DND-41 (cell line): ENCODE measurements around the gene PLPPR1.

Source experiments
- ATAC-seq: fragments of 200-7000 bp; cut with Tn5 transposase; 3 replicates; pipeline ENCODE4 v1.9.1; 2021; ENCODE audit warnings: low read depth; ENCODE audit not compliant: insufficient read depth
- DNase-seq: peaks from one replicate; pipeline ENCODE4 v3.0.0-alpha.2; 2020
- H2AFZ ChIP-seq: 2 replicates; pipeline ENCODE4 v1.6.0; 2012; ENCODE audit warnings: low read depth, low read length
- H3K27ac ChIP-seq: 2 replicates; pipeline ENCODE4 v1.5.1; 2012; ENCODE audit warnings: low read length, inconsistent platforms
- H3K27me3 ChIP-seq: fragments of 200-600 bp; sonication (generic); 2 replicates; pipeline ENCODE4 v1.6.0; 2012; ENCODE audit warnings: low read length, mild to moderate bottlenecking, inconsistent platforms; ENCODE audit not compliant: insufficient read depth, poor library complexity
- H3K36me3 ChIP-seq: 2 replicates; pipeline ENCODE4 v1.5.1; 2012; ENCODE audit warnings: low read length, inconsistent platforms; ENCODE audit not compliant: insufficient read depth
- H3K4me1 ChIP-seq: 2 replicates; pipeline ENCODE4 v1.5.1; 2012; ENCODE audit warnings: mild to moderate bottlenecking, low read length; ENCODE audit not compliant: insufficient read depth
- H3K4me2 ChIP-seq: 2 replicates; pipeline ENCODE4 v1.6.0; 2012; ENCODE audit warnings: mild to moderate bottlenecking, moderate library complexity, low read length, inconsistent platforms; ENCODE audit not compliant: insufficient read depth
- H3K4me3 ChIP-seq, 2 experiments: fragments of 200-600 bp in 1 of 2; shearing (Covaris generic) in 1 of 2; 2 replicates each; pipeline ENCODE4 v1.5.1; 2012 to 2016; ENCODE audit warnings: inconsistent platforms in 2 of 2, low read length in 2 of 2, mild to moderate bottlenecking in 2 of 2, low read depth in 1 of 2, moderate library complexity in 1 of 2
- H3K79me2 ChIP-seq: 2 replicates; pipeline ENCODE4 v1.6.0; 2012; ENCODE audit warnings: low read length, inconsistent platforms; ENCODE audit not compliant: insufficient read depth
- H3K9ac ChIP-seq: 2 replicates; pipeline ENCODE4 v1.6.0; 2012; ENCODE audit warnings: low read depth, mild to moderate bottlenecking, inconsistent platforms, low read length, moderate library complexity
- H3K9me3 ChIP-seq: 2 replicates; pipeline ENCODE4 v1.5.1; 2012; ENCODE audit warnings: low read length, moderate library complexity, mild to moderate bottlenecking, inconsistent platforms; ENCODE audit not compliant: insufficient read depth, severe bottlenecking
- H4K20me1 ChIP-seq: 2 replicates; pipeline ENCODE4 v1.6.0; 2012; ENCODE audit warnings: low read length; ENCODE audit not compliant: insufficient read depth
- CTCF ChIP-seq: IDR thresholded peaks from 2 replicates; pipeline ENCODE4 v1.5.1; 2012; ENCODE audit warnings: borderline replicate concordance, low read length, moderate library complexity, mild to moderate bottlenecking; ENCODE audit not compliant: poor library complexity, severe bottlenecking; ENCODE audit errors: extremely low read depth
- EZH2 ChIP-seq: IDR thresholded peaks from 3 replicates; pipeline ENCODE4 v1.6.1; 2012; ENCODE audit warnings: borderline replicate concordance, low read depth, mild to moderate bottlenecking, moderate library complexity, low read length, inconsistent platforms; ENCODE audit not compliant: severe bottlenecking

The PLPPR1 gene

GRCh38 chr9:101209670-101210069 is 181.1 kb downstream of the PLPPR1 start:
- ATAC-seq, result no peak
- H3K79me2 ChIP-seq, result no peaks in the 10 kb centered on the region

GRCh38 chr9:101212661-101213060 is 184.1 kb downstream of the PLPPR1 start:
- Histone ChIP-seq H4K20me1 (no peaks in the 10 kb centered on the region), H2AFZ (no peak overlapping the region), H3K36me3 (no peaks in the 10 kb centered on the region), H3K27me3 (no peaks in the 10 kb centered on the region), H3K27ac (no peak overlapping the region), H3K4me2 (no peak overlapping the region), H3K4me3 (no peak overlapping the region), H3K79me2 (no peaks in the 10 kb centered on the region), H3K9me3 (no peaks in the 10 kb centered on the region), H3K4me1 (no peaks in the 10 kb centered on the region), H3K9ac (no peak overlapping the region)
- TF ChIP-seq EZH2, result no peak
- no peak for TF ChIP-seq CTCF
- ATAC-seq (no peak), DNase-seq (no peak)

More at GRCh38 chr9:101209670-101210069, 181.1 kb downstream of the PLPPR1 start:
- H3K36me3 ChIP-seq, result no peaks in the 10 kb centered on the region
- H3K9ac ChIP-seq, result no peak overlapping the region
- no peaks in the 10 kb centered on the region for H3K4me1 ChIP-seq
- H3K27ac ChIP-seq, result no peak overlapping the region
- H3K4me2 ChIP-seq, result no peak overlapping the region
- H3K9me3 ChIP-seq, result no peaks in the 10 kb centered on the region
- H3K27me3 ChIP-seq, result no peaks in the 10 kb centered on the region
- no peak for TF ChIP-seq EZH2
- TF ChIP-seq CTCF, result no peak
- DNase-seq, result no peak
- H2AFZ ChIP-seq, result no peak overlapping the region
- no peak overlapping the region for H3K4me3 ChIP-seq
- no peaks in the 10 kb centered on the region for H4K20me1 ChIP-seq

GRCh38 chr9:101219030-101219429 is 190.5 kb downstream of the PLPPR1 start:
- no peaks in the 10 kb centered on the region for H3K79me2 ChIP-seq
- H4K20me1 ChIP-seq, result no peaks in the 10 kb centered on the region
- no peaks in the 10 kb centered on the region for H3K27me3 ChIP-seq
- TF ChIP-seq CTCF (no peak), EZH2 (no peak)
- DNase-seq (no peak), ATAC-seq (no peak)
- no peak overlapping the region for H3K27ac ChIP-seq
- no peaks in the 10 kb centered on the region for H3K36me3 ChIP-seq
- H2AFZ ChIP-seq, result no peak overlapping the region
- no peak overlapping the region for H3K4me2 ChIP-seq
- H3K9ac ChIP-seq, result no peak overlapping the region
- no peaks in the 10 kb centered on the region for H3K9me3 ChIP-seq
- no peaks in the 10 kb centered on the region for H3K4me1 ChIP-seq
- H3K4me3 ChIP-seq, result no peak overlapping the region

GRCh38 chr9:101220341-101220740 is 191.8 kb downstream of the PLPPR1 start:
- DNase-seq (no peak), ATAC-seq (no peak)
- Histone ChIP-seq H3K27ac (no peak overlapping the region), H3K9ac (no peak overlapping the region), H2AFZ (no peak overlapping the region), H3K27me3 (no peaks in the 10 kb centered on the region), H3K4me1 (no peaks in the 10 kb centered on the region), H4K20me1 (no peaks in the 10 kb centered on the region), H3K9me3 (no peaks in the 10 kb centered on the region), H3K36me3 (no peaks in the 10 kb centered on the region), H3K4me3 (no peak overlapping the region), H3K79me2 (no peaks in the 10 kb centered on the region), H3K4me2 (no peak overlapping the region)
- TF ChIP-seq CTCF (no peak), EZH2 (no peak)
